Forelimb muscle (tissue), 1 donor: Measurements from ENCODE around the gene MBD3L3. TPM values are rescaled to one million over a fixed set of nuclear protein-coding genes. Genes with fewer than 3 reads are reported as not detected.

Source experiments
- polyA plus RNA-seq: library from polyadenylated mRNA; unstranded; fragments of 120-200 nt; gene quantifications from one replicate; pipeline ENCODE4 v1.2.1, GENCODE V29; 2013; ENCODE audit not compliant: insufficient read length

MBD3L3 gene
- polyA plus RNA-seq, 1 donor = not detected

Other genes with a start within 250 kb of the MBD3L3 start
- gene ADGRE1, start 171.1 kb downstream of the MBD3L3 start, polyA plus RNA-seq = 0.13 TPM
- not detected for gene MBD3L2B, start 37.2 kb downstream of the MBD3L3 start, polyA plus RNA-seq
- gene MBD3L5, start 28.1 kb downstream of the MBD3L3 start, polyA plus RNA-seq = not detected
- gene MBD3L4, start 18.5 kb downstream of the MBD3L3 start, polyA plus RNA-seq = not detected
- not detected for gene MBD3L2, start 9.4 kb downstream of the MBD3L3 start, polyA plus RNA-seq
- gene ZNF557, start 11.0 kb upstream of the MBD3L3 start, polyA plus RNA-seq = 4.9 TPM
- gene INSR, start 235.7 kb upstream of the MBD3L3 start, polyA plus RNA-seq = 15.8 TPM